ENCODE results near the gene EI24. TPM values are rescaled to one million over a fixed set of nuclear protein-coding genes. Genes with fewer than 3 reads are reported as not detected.

The EI24 gene
- total and polyA plus RNA-seq, 2 of the 8 experiments (the other 6 are each of a cell fraction or from before 2014, with no cell fraction given), result 135 to 264 TPM

DNA sequence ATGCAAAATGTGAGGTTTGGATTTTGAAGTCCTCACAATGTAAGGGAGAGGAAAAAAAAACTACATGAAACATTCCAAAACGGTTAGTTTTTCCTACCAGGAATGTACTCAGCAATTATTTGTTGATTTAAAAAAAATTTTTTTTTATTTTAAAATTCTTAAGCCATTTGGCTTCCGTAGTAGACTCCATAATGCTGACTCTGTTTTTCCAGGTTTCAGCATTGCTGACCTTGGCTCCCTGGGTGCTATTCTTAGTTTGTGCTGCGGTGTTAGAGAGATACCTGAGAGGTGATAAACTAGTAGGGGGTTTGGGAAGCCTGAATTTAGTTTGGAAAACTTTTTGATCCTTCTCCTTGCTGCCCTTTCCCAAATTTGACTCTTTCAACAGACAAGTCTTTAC is 33.9 kb downstream of the EI24 start:
- Histone ChIP-seq H3K23me2 (ENCODE audit: low read depth, low read length) (no peaks in the 10 kb centered on the region), H2BK15ac (ENCODE audit: low read length) (no peak overlapping the region), H4K5ac (ENCODE audit: insufficient read length, low read depth, low read length) (no peak overlapping the region), H3K4me1 (replicated peaks in 1 of 4; ENCODE audit: control insufficient read depth in 3 of 4, insufficient read depth in 4 of 4, low read length in 3 of 4) (no peaks in the 10 kb centered on the region), H3K27ac (ENCODE audit: low read depth, low read length) (no peak overlapping the region), H3K9me3 (ENCODE audit: insufficient read depth in 2 of 2, low read depth in 1 of 2, low read length in 1 of 2) (no peaks in the 10 kb centered on the region), H2BK20ac (ENCODE audit: low read length) (no peak overlapping the region), H2BK5ac (ENCODE audit: low read depth, low read length) (no peak overlapping the region), H2AFZ (ENCODE audit: low read length) (no peak overlapping the region), H3K23ac (ENCODE audit: insufficient read length) (no peak overlapping the region), H3K18ac (ENCODE audit: extremely low read depth, low read length) (no peak overlapping the region), H4K20me1 (replicated peaks in 1 of 2; ENCODE audit: control insufficient read depth in 1 of 2, insufficient read depth in 2 of 2, low read length in 2 of 2) (peaks cover 0 to 5% of the 10 kb centered on the region in 2 experiments), H3K4me2 (ENCODE audit: insufficient read depth in 1 of 2, low read depth in 2 of 2, low read length in 2 of 2) (no peak overlapping the region), H3K4me3 (ENCODE audit: extremely low read depth in 1 of 4, insufficient read depth in 2 of 4, low read depth in 3 of 4, low read length in 4 of 4) (no peak overlapping the region), H3K27me3 (replicated peaks in 1 of 4; ENCODE audit: control insufficient read depth in 3 of 4, extremely low read depth in 1 of 4, insufficient read depth in 3 of 4, low read length in 3 of 4) (no peaks in the 10 kb centered on the region), H3K79me2 (ENCODE audit: control insufficient read depth in 1 of 2, insufficient read depth in 2 of 2, low read length in 2 of 2) (no peaks in the 10 kb centered on the region; a peak in 1 of 4 replicates), H3K36me3 (ENCODE audit: control insufficient read depth in 2 of 4, insufficient read depth in 4 of 4, low read length in 3 of 4) (peaks cover 34 to 80% (median 62%) of the 10 kb centered on the region in 4 experiments), H2BK12ac (ENCODE audit: low read depth, low read length) (no peak overlapping the region), H3K79me1 (ENCODE audit: low read depth, low read length) (no peaks in the 10 kb centered on the region; the same call in 1 of the 2 replicates), H3K14ac (ENCODE audit: insufficient read length) (no peak overlapping the region), H2AK5ac (ENCODE audit: low read depth, low read length) (no peak overlapping the region), H3K9ac (replicated peaks in 1 of 4; ENCODE audit: extremely low read depth in 1 of 4, low read depth in 3 of 4, low read length in 3 of 4) (no peak overlapping the region), H3K4ac (replicated peaks; ENCODE audit: insufficient read length, low read depth, low read length) (no peak overlapping the region), H4K8ac (ENCODE audit: extremely low read depth, insufficient read depth, low read length) (no peak overlapping the region), H3K56ac (replicated peaks; ENCODE audit: insufficient read length, low read depth, low read length) (no peak overlapping the region), H2BK120ac (replicated peaks; ENCODE audit: low read depth, low read length) (no peak overlapping the region), H4K91ac (replicated peaks; ENCODE audit: insufficient read length, low read length) (no peak overlapping the region)
- ChIA-PET CTCF (ENCODE audit: partially characterized antibody) (interaction anchor here (0.8 kb wide), 1 partner anchor 76 kb away, joined by 3 read pairs; no protein-coding TSS in a partner anchor), POLR2A (ENCODE audit: partially characterized antibody) (interaction anchor here (1.3 kb wide), 1 partner anchor 11 kb away, joined by 3 read pairs; the partner anchor contains the start of gene STT3A)
- no peak for FAIRE-seq
- DNase-seq (ENCODE audit: low read depth in 1 of 2, low spot score in 2 of 2), result no peak
- whole genome bisulfite sequencing, 2 experiments (ENCODE audit: extremely low coverage in 1 of 2, insufficient coverage in 1 of 2, insufficient read length in 1 of 2, insufficient replicate concordance in 2 of 2, low coverage in 1 of 2, low lambda C conversion rate in 2 of 2, missing lambda C conversion rate in 1 of 2), result 91% methylated on average over 3 of the region's 3 CpGs; no CpG with 5 or more reads in 1 of the 2 experiments
- TF ChIP-seq CBX8 (IDR thresholded peaks at IDR 0.05; ENCODE audit: borderline replicate concordance, low read depth, low read length) (no peak), POLR2AphosphoS5 (IDR thresholded peaks at IDR 0.05; ENCODE audit: low read depth, low read length) (no peak), GABPA (IDR thresholded peaks at IDR 0.05; ENCODE audit: borderline replicate concordance, insufficient read depth, low read length) (no peak), KDM5A (IDR thresholded peaks at IDR 0.05; ENCODE audit: low read length) (no peak), SP1 (IDR thresholded peaks at IDR 0.05; ENCODE audit: low read depth, low read length) (no peak), BACH1 (IDR thresholded peaks at IDR 0.05; ENCODE audit: low read length) (no peak), USF2 (IDR thresholded peaks at IDR 0.05; ENCODE audit: low read length) (no peak), PHF8 (conservative IDR thresholded peaks at IDR 0.05; ENCODE audit: low read depth, low read length) (no peak), RAD21 (IDR thresholded peaks at IDR 0.05 in 1 of 2, conservative IDR thresholded peaks at IDR 0.05 in 1 of 2; ENCODE audit: low read depth in 2 of 2, low read length in 2 of 2) (no peak), HDAC6 (IDR thresholded peaks at IDR 0.05; ENCODE audit: low read depth, low read length) (no peak), TCF12 (IDR thresholded peaks at IDR 0.05; ENCODE audit: low read depth, low read length) (no peak), YY1 (IDR thresholded peaks at IDR 0.05; ENCODE audit: low read depth, low read length) (no peak), NRF1 (IDR thresholded peaks at IDR 0.05; ENCODE audit: low read depth, low read length) (no peak), ASH2L (IDR thresholded peaks at IDR 0.05; ENCODE audit: low read length) (no peak)

Data from H1 (cell line).